ENCODE results near the gene TFDP1.

Gene TFDP1

DNA sequence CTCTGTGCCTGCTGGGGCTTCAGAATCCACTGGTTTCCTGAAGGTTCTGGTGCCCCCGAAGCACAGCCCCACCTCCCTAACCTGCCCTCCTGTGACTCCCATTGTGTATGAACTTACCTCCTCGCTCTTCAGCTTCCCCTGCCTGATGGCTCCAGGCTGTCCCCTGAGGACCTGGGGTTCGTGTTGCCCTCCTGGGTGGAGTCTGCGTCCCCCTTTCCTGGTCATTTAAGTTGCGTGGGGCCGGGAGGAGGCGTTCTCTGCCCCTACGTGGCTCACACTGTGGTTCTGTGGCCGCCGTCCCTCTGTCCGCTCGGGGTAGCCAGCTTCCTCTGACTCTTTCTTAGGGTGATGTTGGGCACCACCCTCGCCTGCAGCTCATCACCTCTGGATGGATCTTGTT, 13.9 kb downstream of the TFDP1 start:
- no peak for DNase-seq (ENCODE audit: low read depth)

GRCh38 chr13:113599391-113599790, 14.8 kb downstream of the TFDP1 start:
- DNase-seq (ENCODE audit: low read depth) = no peak

DNA sequence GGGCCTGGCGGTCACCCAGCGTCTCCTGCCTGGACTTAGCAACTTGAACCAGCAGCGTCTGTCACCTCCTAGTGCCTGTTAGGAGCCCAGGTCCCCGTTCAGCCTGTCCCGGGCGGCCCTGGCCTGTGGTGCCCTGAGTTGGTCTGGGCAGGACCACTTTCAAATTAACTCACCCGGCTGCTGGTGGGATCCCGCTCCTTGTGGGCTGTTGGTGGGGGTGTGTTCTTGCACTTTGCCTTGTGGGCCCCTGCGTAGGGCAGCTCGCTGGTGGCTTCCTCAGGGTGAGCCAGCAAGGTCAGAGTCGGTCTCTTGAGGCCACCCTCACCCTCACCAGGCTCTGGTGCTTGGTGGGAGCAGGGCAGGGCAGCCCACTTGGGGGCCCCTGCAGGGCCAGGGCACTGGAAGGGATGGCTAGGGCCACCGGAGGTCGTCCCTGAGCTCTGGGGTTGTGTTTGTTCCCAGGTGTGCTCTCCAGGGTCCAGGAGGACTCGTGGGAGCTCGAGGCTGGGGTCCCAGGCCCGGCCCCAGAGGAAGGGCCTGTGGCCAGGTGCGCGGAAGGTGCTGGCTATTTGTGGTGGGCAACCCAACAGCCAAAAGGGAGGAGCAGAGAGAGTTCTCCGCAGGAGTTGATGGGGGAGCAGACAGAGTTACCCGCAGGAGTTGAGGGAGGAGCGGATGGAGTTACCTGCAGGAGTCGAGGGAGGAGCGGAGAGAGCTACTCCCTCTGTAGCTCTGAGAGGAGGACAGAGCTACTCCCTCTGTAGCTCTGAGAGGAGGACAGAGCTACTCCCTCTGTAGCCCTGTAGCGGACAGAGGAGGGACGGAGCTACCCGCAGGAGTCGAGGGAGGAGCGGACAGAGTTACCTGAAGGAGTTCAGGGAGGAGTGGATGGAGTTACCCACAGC, 16.9 kb downstream of the TFDP1 start:
- DNase-seq (ENCODE audit: low read depth) = no peak

GRCh38 chr13:113602291-113602988, 17.9 kb downstream of the TFDP1 start:
- DNase-seq (ENCODE audit: low read depth) = no peak

GRCh38 chr13:113603116-113603710, 18.7 kb downstream of the TFDP1 start:
- no peak for DNase-seq (ENCODE audit: low read depth)

- DNase-seq (ENCODE audit: low read depth) = no peak
Measured at GRCh38 chr13:113604186-113604585, 19.6 kb downstream of the TFDP1 start.

- DNase-seq (ENCODE audit: low read depth) = no peak
Measured at GRCh38 chr13:113605461-113605860, 20.9 kb downstream of the TFDP1 start.

DNA sequence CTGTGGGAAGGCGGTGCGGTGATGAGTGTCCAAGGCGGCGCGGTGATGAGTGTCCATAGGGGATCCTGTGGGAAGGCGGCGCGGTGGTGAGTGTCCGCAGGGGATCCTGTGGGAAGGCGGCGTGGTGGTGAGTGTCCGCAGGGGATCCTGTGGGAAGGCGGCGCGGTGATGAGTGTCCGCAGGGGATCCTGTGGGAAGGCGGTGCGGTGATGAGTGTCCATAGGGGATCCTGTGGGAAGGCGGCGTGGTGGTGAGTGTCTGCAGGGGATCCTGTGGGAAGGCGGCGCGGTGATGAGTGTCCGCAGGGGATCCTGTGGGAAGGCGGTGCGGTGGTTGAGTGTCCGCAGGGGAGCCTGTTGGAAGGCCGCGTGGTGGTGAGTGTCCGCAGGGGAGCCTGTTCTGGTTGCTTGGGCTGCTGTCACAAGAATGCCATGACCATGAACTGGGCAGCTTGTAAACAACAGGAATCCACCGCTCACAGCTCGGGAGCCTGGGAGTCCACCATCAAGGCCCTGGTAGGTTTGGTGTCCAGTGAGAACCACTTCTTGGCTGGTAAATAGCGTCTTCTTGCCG, 21.4 kb downstream of the TFDP1 start:
- DNase-seq (ENCODE audit: low read depth) = no peak

DNA sequence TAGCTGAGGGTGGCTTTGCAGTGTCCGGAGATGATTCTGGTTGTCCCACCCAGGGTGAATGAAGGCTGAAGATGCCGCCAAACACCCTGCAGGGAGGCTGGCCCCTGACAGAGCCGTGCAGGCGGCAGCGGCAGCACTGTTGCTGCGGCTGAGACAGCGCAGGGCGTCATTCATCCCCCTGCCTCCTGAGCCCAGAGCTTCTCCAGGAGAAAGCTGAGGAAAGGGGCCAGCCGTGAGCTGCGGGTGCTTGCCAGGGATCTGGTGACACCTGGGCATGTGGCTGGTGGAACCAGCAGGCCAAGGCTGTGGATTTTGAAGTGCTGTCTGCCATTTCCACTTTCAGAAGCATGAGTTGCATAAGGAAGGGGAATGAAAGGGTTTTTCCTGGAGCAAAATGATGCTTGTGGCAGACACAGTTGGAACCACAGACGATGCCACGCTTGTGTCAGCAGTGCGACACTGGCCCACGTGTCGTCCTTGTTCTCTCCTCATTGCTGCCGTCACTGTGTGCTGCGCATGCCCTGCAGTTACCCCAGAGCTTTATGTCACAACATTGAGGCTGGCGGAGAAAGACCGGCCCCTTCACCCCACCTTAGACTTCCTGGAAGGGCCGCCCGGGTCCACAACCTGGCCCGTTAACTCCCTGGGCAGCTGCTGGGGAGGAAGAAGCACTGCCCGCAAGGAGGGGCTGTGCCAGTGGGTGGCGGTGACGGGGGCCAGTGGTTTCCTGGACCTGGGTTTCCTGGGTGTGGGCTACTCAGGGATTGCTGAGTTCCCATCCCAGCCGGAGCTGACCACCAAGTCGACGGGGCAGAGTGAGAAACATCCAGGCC, 22.7 kb downstream of the TFDP1 start:
- no peak for DNase-seq (ENCODE audit: low read depth)

DNA sequence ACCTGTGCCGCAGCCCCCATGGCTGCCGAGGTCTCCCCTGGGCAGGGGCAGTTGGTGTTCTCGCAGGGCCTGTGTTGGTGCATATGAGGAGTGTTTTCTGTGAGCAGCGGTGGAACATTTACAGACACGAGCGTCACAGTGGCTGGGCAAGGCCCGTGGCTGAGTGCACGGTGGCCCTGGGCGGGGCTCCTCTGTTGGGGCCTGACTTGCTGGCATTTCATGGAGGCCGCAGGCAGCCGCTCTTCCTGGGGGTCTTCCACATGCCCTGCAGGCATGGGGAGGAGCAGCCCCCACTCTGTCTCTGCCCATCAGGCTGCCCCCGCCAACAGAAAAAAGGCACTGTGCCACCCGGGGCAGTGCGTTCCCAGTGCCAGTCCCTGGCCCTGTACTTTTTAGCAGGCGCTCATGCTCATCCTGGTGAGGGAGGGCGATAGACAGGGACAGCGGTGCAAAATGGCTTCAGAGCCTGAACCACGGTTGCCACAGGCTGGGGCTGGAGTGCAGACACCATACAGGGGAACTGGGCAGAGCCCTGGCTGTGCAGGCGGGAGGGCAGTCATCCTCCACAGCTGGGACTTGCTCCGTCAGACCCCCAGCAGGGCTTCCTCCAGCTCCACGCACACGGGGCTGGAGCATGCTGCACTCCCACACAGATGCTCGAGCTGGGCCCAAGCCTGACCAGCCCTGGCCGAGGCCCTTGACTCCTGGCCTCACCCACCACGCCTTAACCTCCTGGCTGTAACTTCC, 23.5 kb downstream of the TFDP1 start:
- DNase-seq (ENCODE audit: low read depth) = no peak

DNA sequence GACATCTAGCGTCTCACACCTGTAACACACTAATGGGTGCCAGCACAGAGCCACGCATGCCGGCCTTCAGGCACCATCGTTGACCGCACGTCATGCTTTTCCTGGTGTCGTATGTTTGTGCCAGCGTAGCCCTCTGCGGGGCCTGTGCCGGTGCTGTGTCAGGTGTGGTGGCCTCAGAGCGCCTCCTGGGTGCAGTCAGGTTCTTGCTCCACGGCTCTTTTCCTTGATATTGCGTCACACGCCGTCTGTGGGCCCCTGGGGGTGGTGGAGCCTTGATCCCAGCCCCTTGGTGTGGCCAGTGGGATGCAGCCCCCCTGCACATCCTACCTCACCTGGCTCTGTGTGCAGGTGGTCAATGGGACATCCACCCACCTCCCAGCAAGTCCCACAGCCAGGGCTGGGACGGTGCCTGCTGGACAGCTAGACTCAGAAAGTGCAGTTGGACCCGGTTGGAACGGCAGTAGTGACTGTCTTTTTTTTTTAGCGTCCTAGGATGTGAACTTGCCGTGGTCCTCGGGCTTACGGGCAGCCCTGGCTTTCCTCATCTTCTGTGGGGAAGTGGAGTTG, 24.5 kb downstream of the TFDP1 start:
- DNase-seq (ENCODE audit: low read depth) = no peak

GRCh38 chr13:113609616-113610015, 25.1 kb downstream of the TFDP1 start:
- no peak for DNase-seq (ENCODE audit: low read depth)

- DNase-seq (ENCODE audit: low read depth) = no peak
Measured at GRCh38 chr13:113610266-113610665, 25.7 kb downstream of the TFDP1 start.

DNA sequence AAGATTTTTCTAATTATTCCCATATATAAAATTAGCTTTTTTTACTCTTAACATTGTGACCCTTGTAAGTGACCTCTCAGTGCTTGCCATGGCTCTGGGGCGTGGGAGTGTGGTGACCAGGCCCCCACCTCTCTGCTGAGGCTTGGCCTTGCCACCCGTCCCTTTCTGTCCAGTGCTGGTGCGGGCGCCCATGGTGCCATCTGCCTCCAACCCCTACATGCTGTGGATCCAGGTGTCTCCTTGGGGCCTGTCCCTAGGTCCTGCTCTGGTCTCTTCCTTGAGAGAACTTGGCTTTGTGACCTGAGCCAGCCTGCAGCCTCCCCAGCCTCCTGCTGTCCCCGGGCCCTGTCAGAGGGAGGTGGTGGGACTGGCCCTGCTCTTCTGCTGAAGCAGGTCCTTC, 27.4 kb downstream of the TFDP1 start:
- no peak for DNase-seq (ENCODE audit: low read depth)

- DNase-seq (ENCODE audit: low read depth) = no peak
Measured at GRCh38 chr13:113612607-113613006, 28.1 kb downstream of the TFDP1 start.

DNA sequence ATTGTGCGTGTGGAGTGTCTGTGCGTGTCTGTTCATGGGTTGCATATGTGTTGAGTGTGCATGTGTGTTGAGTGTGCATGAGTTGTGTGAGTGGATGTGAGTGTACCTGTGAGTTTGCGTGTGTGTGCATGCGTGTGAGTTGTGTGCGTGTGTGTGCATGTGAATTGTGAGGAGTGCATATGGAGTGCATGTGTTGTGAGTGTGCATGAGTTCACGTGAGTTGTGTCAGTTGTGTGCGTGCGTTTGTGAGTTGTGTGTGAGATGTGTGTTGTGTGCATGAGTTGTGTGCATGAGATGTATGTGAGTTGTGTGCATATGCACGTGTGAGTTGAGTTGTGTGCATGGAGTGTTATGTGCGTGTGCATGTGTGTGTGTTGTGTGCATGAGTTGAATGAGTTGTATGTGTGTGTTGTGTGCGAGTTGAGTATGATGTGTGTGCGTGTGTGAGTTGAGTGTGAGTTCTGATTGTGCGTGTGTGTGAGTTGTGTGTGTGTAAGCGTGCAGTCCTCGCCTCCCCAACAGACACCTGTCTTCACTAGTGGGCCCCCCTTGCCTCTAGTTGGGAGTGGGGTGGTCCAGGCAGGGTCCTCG, 29.3 kb downstream of the TFDP1 start:
- DNase-seq (ENCODE audit: low read depth) = no peak

DNA sequence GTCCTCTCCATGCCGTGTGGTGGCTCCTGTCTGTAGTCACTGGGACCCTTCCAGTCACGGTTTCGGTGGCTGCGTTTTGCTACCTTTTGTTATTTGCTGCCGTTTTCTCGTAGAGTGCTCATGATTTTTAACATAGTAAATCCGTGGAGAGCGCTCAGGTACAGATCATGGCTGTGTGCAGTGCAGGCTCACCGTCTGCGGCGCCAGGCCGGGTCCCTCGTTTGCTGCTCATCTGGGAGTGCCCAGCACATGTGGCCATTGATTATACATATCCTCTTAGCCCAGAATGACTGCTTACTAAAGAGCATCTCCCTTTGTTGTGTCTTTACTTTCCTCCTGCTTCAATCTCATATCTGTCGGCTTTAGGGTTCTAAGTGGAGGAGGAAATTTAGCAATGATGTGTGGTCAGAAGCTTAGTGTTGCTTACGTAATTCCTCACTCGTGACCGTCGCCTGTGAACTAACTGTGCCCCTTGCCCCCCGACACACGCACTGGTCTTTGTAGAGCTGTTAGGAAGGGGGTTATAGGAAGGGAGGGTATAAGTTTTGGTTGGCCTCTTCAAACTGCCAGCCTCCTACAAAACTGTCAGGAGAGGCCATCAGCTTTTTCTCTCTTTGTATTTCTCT, 31.8 kb downstream of the TFDP1 start:
- no peak for DNase-seq (ENCODE audit: low read depth)

DNA sequence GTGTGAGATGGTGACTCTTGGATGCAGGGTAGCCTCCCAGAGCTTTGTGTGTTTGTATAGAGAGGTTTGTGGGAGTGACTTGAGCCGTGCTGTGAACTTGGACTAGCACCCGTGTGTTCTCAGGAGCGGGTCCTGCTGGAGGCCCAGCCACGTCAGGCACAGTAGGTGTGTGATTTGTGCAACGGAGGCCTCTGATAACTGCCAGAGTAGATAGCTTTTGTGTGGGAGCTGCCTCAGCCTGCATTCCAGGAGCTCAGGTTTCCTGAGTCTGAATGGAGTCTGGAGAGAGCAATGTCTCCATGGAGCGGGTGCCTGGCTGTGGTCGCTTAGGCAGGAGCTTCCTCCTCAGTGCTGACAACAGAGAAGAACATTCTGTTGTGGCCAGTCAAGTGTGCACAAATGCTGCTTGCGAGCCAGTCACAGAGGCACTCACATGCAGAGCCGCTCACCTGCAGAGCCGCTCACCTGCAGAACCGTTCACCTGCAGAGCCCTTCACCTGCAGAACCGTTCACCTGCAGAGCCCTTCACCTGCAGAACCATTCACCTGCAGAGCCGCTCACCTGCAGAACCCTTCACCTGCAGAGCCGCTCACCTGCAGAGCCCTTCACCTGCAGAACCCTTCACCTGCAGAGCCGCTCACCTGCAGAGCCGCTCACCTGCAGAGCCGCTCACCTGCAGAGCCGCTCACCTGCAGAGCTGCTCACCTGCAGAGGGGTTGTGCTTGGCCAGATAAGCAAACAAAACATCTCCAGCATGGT, 32.6 kb downstream of the TFDP1 start:
- DNase-seq (ENCODE audit: low read depth) = no peak

- no peak for DNase-seq (ENCODE audit: low read depth)
Measured at GRCh38 chr13:113617961-113618360, 33.4 kb downstream of the TFDP1 start.

Data from activated T-cell treated with anti-CD3 and anti-CD28 coated beads for 48 hours (primary cell).